WTC11 (cell line): ENCODE results near the gene GYS1. TPM values are rescaled to one million over a fixed set of nuclear protein-coding genes. Genes with fewer than 3 reads are reported as not detected.
A peak's percentile ranks its signal among the peaks of the same experiment; 100 is the strongest.

Experiments used
- ATAC-seq: fragments of 200-7000 bp; cut with Tn5 transposase; 2 replicates; pipeline ENCODE4 v1.10.0; 2021; ENCODE audit warnings: mild to moderate bottlenecking, moderate library complexity
- CTCF ChIA-PET: fragments of 300-600 bp; sonication (Branson Sonifier 250); formaldehyde crosslinking; loops from one replicate; lab custom pipeline; 2021; ENCODE audit warnings: antibody characterized with exemption; lab: Charles Lee
- POLR2A ChIA-PET: fragments of 350-600 bp; sonication (Branson Sonifier 250); formaldehyde crosslinking; loops from one replicate; lab custom pipeline; 2021; ENCODE audit warnings: antibody characterized with exemption; lab: Charles Lee
- DNase-seq: peaks from one replicate; pipeline ENCODE4 v3.0.0; 2021; ENCODE audit warnings: low spot score
- H3K27ac Mint-ChIP-seq: 2 replicates; pipeline ENCODE4 v1.8.0; 2021; ENCODE audit warnings: mixed read lengths
- H3K27me3 Mint-ChIP-seq: 2 replicates; pipeline ENCODE4 v1.8.0; 2021; ENCODE audit warnings: low read depth, mild to moderate bottlenecking, moderate library complexity, mixed read lengths
- H3K36me3 Mint-ChIP-seq: 2 replicates; pipeline ENCODE4 v1.8.0; 2021; ENCODE audit warnings: mixed read lengths
- H3K4me1 Mint-ChIP-seq: 2 replicates; pipeline ENCODE4 v1.8.0; 2022; ENCODE audit warnings: mixed read lengths
- H3K4me3 Mint-ChIP-seq: 2 replicates; pipeline ENCODE4 v1.8.0; 2021; ENCODE audit warnings: mild to moderate bottlenecking, moderate library complexity, mixed read lengths
- H3K9me3 Mint-ChIP-seq: 2 replicates; pipeline ENCODE4 v1.8.0; 2021; ENCODE audit warnings: mixed read lengths
- AFF4 ChIP-seq: sonication (generic); formaldehyde crosslinking; IDR thresholded peaks from 2 replicates; pipeline ENCODE4 v1.8.1; 2023; ENCODE audit warnings: mild to moderate bottlenecking, missing genetic modification reagents, borderline replicate concordance
- ATF2 ChIP-seq: sonication (generic); formaldehyde crosslinking; IDR thresholded peaks from 2 replicates; pipeline ENCODE4 v1.8.1; 2022; ENCODE audit warnings: low read depth, missing genetic modification reagents, borderline replicate concordance
- CDX4 ChIP-seq: fragments of 250-450 bp; sonication (Bioruptor Pico); IDR thresholded peaks from 2 replicates; pipeline ENCODE4 v1.9.0; 2021; ENCODE audit warnings: moderate library complexity, mild to moderate bottlenecking, inconsistent platforms, borderline replicate concordance
- CREM ChIP-seq: sonication (generic); formaldehyde crosslinking; IDR thresholded peaks from 2 replicates; pipeline ENCODE4 v1.8.1; 2022; ENCODE audit warnings: mild to moderate bottlenecking, missing genetic modification reagents, moderate library complexity
- EMX1 ChIP-seq: fragments of 250-450 bp; sonication (Bioruptor Pico); IDR thresholded peaks from 2 replicates; pipeline ENCODE4 v1.8.0; 2021; ENCODE audit warnings: mild to moderate bottlenecking
- FOXJ3 ChIP-seq: sonication (generic); formaldehyde crosslinking; IDR thresholded peaks from 2 replicates; pipeline ENCODE4 v1.9.0; 2021; ENCODE audit warnings: missing genetic modification reagents, mild to moderate bottlenecking, borderline replicate concordance
- GABPB1 ChIP-seq: sonication (generic); formaldehyde crosslinking; IDR thresholded peaks from 2 replicates; pipeline ENCODE4 v1.8.1; 2023; ENCODE audit warnings: mild to moderate bottlenecking, missing genetic modification reagents
- JAZF1 ChIP-seq: fragments of 250-450 bp; sonication (Bioruptor Pico); IDR thresholded peaks from 2 replicates; pipeline ENCODE4 v1.9.0; 2021; ENCODE audit warnings: moderate library complexity, mild to moderate bottlenecking, inconsistent platforms
- JUN ChIP-seq: sonication (generic); formaldehyde crosslinking; IDR thresholded peaks from 2 replicates; pipeline ENCODE4 v1.8.0; 2023; ENCODE audit warnings: mild to moderate bottlenecking, missing genetic modification reagents
- NFE2L1 ChIP-seq: sonication (generic); formaldehyde crosslinking; IDR thresholded peaks from 2 replicates; pipeline ENCODE4 v1.8.1; 2023; ENCODE audit warnings: missing genetic modification reagents
- NFYB ChIP-seq: sonication (generic); formaldehyde crosslinking; conservative IDR thresholded peaks from 2 replicates; pipeline ENCODE4 v1.8.0; 2022; ENCODE audit warnings: low read depth, missing genetic modification reagents
- NR2C2 ChIP-seq: sonication (generic); formaldehyde crosslinking; IDR thresholded peaks from 2 replicates; pipeline ENCODE4 v1.8.0; 2022; ENCODE audit warnings: mild to moderate bottlenecking, missing genetic modification reagents
- OVOL2 ChIP-seq: fragments of 250-450 bp; sonication (Bioruptor Pico); IDR thresholded peaks from 2 replicates; pipeline ENCODE4 v1.9.0; 2021; ENCODE audit warnings: mild to moderate bottlenecking, borderline replicate concordance
- PRRX2 ChIP-seq: fragments of 250-450 bp; sonication (Bioruptor Pico); IDR thresholded peaks from 2 replicates; pipeline ENCODE4 v1.8.0; 2021; ENCODE audit warnings: mild to moderate bottlenecking
- SMAD3 ChIP-seq: sonication (generic); formaldehyde crosslinking; IDR thresholded peaks from 2 replicates; pipeline ENCODE4 v1.8.0; 2022; ENCODE audit warnings: missing genetic modification reagents, mild to moderate bottlenecking, borderline replicate concordance
- SP1 ChIP-seq: sonication (generic); formaldehyde crosslinking; conservative IDR thresholded peaks from 2 replicates; pipeline ENCODE4 v1.8.1; 2022; ENCODE audit warnings: missing genetic modification reagents
- TCF7 ChIP-seq: sonication (generic); formaldehyde crosslinking; IDR thresholded peaks from 2 replicates; pipeline ENCODE4 v1.8.0; 2022; ENCODE audit warnings: mild to moderate bottlenecking, low read depth, missing genetic modification reagents, moderate library complexity
- ZNF317 ChIP-seq: sonication (generic); formaldehyde crosslinking; IDR thresholded peaks from 2 replicates; pipeline ENCODE4 v1.8.1; 2023; ENCODE audit warnings: low read depth, mild to moderate bottlenecking, moderate library complexity, missing genetic modification reagents, borderline replicate concordance
- ZNF423 ChIP-seq: fragments of 250-450 bp; sonication (Bioruptor Pico); IDR thresholded peaks from 2 replicates; pipeline ENCODE4 v2.1.2; 2022; ENCODE audit warnings: mild to moderate bottlenecking, moderate library complexity
- ZNF512 ChIP-seq: sonication (generic); formaldehyde crosslinking; IDR thresholded peaks from 2 replicates; pipeline ENCODE4 v1.8.1; 2022; ENCODE audit warnings: missing genetic modification reagents, borderline replicate concordance
- ZSCAN18 ChIP-seq: fragments of 250-450 bp; sonication (Bioruptor Pico); IDR thresholded peaks from 2 replicates; pipeline ENCODE4 v2.1.2; 2022; ENCODE audit warnings: mild to moderate bottlenecking, moderate library complexity
- total RNA-seq: library from RNA; stranded (reverse); gene quantifications from 3 replicates; pipeline ENCODE4 v1.2.3, GENCODE V29; 2021

GYS1 gene
- total RNA-seq, 1 experiment from 2014 or later, result 52.0 TPM

GRCh38 chr19:48986211-48986610, 6.9 kb downstream of the GYS1 start:
- TF ChIP-seq JAZF1 (CRISPR knock-in tag) (no peak), ZSCAN18 (CRISPR knock-in tag) (no peak), JUN (no peak), ZNF512 (no peak), ATF2 (CRISPR knock-in tag) (no peak), PRRX2 (CRISPR knock-in tag) (no peak), SMAD3 (CRISPR knock-in tag) (no peak), NFE2L1 (CRISPR knock-in tag) (no peak), NFYB (CRISPR knock-in tag) (no peak), TCF7 (no peak), CDX4 (CRISPR knock-in tag) (no peak), NR2C2 (no peak)
- POLR2A ChIA-PET, result interaction anchor here (0.6 to 0.8 kb wide), 2 partner anchors 118 to 127 kb away, joined by 3 read pairs; partner anchors contain the start of gene PLEKHA4
- Mint-ChIP-seq H3K4me3 (no peak overlapping the region), H3K27me3 (no peaks in the 10 kb centered on the region), H3K27ac (no peak overlapping the region), H3K4me1 (peaks cover 12% of the 10 kb centered on the region), H3K36me3 (peaks cover 49% of the 10 kb centered on the region), H3K9me3 (no peaks in the 10 kb centered on the region)
- ATAC-seq (no peak), DNase-seq (no peak)
- CTCF ChIA-PET, result interaction anchor here (1.2 to 4.2 kb wide), 6 partner anchors 12 to 224 kb away, joined by 3 to 18 read pairs (median 6); no protein-coding TSS in a partner anchor

GRCh38 chr19:48985711-48986110, 7.4 kb downstream of the GYS1 start:
- Mint-ChIP-seq H3K27me3 (no peaks in the 10 kb centered on the region), H3K27ac (no peak overlapping the region), H3K36me3 (peaks cover 46% of the 10 kb centered on the region), H3K4me3 (no peak overlapping the region), H3K4me1 (peaks cover 7% of the 10 kb centered on the region), H3K9me3 (no peaks in the 10 kb centered on the region)
- DNase-seq (no peak), ATAC-seq (no peak)
- ChIA-PET CTCF (interaction anchor here (1.5 to 4.2 kb wide), 4 partner anchors 7 to 225 kb away, joined by 5 to 49 read pairs (median 16); partner anchors contain the start of genes GYS1 and RUVBL2), POLR2A (interaction anchor here (0.6 kb wide), 1 partner anchor 117 kb away, joined by 3 read pairs; the partner anchor contains the start of gene PLEKHA4)
- TF ChIP-seq GABPB1 (CRISPR knock-in tag) (no peak), OVOL2 (CRISPR knock-in tag) (no peak), CREM (CRISPR knock-in tag) (no peak), PRRX2 (CRISPR knock-in tag) (no peak)

- H3K36me3 Mint-ChIP-seq, result peaks cover 40% of the 10 kb centered on the region
- CTCF ChIA-PET, result interaction anchor here (2.7 to 4.0 kb wide), 3 partner anchors 11 to 18 kb away, joined by 16 to 49 read pairs (median 33); partner anchors contain the start of genes GYS1 and RUVBL2
- POLR2A ChIA-PET, result no interaction called here
- H3K27me3 Mint-ChIP-seq, result no peaks in the 10 kb centered on the region
- peak; percentile 49 for ATAC-seq
- H3K4me3 Mint-ChIP-seq, result no peak overlapping the region
- no peaks in the 10 kb centered on the region for H3K9me3 Mint-ChIP-seq
- no peak overlapping the region for H3K27ac Mint-ChIP-seq
- H3K4me1 Mint-ChIP-seq, result no peaks in the 10 kb centered on the region
- no peak for DNase-seq
- TF ChIP-seq SP1 (no peak), AFF4 (no peak), FOXJ3 (CRISPR knock-in tag) (no peak), ZNF317 (CRISPR knock-in tag) (no peak), EMX1 (CRISPR knock-in tag) (no peak), ZNF423 (CRISPR knock-in tag) (no peak)
Measured at GRCh38 chr19:48982280-48982679, 10.8 kb downstream of the GYS1 start.
